Osteocyte (in vitro differentiated cells): ENCODE results near the gene ARL4A. TPM values are rescaled to one million over a fixed set of nuclear protein-coding genes. Genes with fewer than 3 reads are reported as not detected.

ENCODE experiments used
- DNase-seq: peaks from one replicate; pipeline ENCODE4 v3.0.0; 2021; ENCODE audit warnings: mixed read lengths; ENCODE audit not compliant: unreplicated experiment; ENCODE audit errors: extremely low spot score
- H3K27ac Mint-ChIP-seq: one replicate; pipeline ENCODE4 v1.8.0; 2021; ENCODE audit warnings: mild to moderate bottlenecking, mixed read lengths; ENCODE audit not compliant: unreplicated experiment
- H3K27me3 Mint-ChIP-seq: one replicate; pipeline ENCODE4 v1.8.0; 2021; ENCODE audit warnings: mixed read lengths; ENCODE audit not compliant: unreplicated experiment
- H3K36me3 Mint-ChIP-seq: one replicate; pipeline ENCODE4 v1.8.0; 2021; ENCODE audit warnings: mixed read lengths; ENCODE audit not compliant: unreplicated experiment
- H3K4me1 Mint-ChIP-seq: one replicate; pipeline ENCODE4 v1.8.0; 2021; ENCODE audit warnings: mixed read lengths; ENCODE audit not compliant: unreplicated experiment
- H3K4me3 Mint-ChIP-seq: one replicate; pipeline ENCODE4 v1.8.0; 2021; ENCODE audit warnings: mild to moderate bottlenecking, moderate library complexity, mixed read lengths; ENCODE audit not compliant: unreplicated experiment
- H3K9me3 Mint-ChIP-seq: one replicate; pipeline ENCODE4 v1.8.0; 2021; ENCODE audit warnings: mixed read lengths; ENCODE audit not compliant: unreplicated experiment
- CTCF ChIP-seq: fragments of 200-600 bp; sonication (generic); IDR thresholded peaks from 2 replicates; pipeline ENCODE4 v1.5.0; 2021; ENCODE audit warnings: antibody characterized with exemption, mild to moderate bottlenecking, moderate library complexity
- total RNA-seq: library from RNA; stranded (reverse); gene quantifications from 2 replicates; pipeline ENCODE4 v1.2.1, GENCODE V29; 2021

The ARL4A gene
- total RNA-seq, 1 donor from 2014 or later: 9.6 TPM

- no peak for TF ChIP-seq CTCF
- no peak overlapping the region for H3K4me3 Mint-ChIP-seq
- H3K9me3 Mint-ChIP-seq: no peaks in the 10 kb centered on the region
- no peaks in the 10 kb centered on the region for H3K27me3 Mint-ChIP-seq
- H3K4me1 Mint-ChIP-seq: peaks cover 16% of the 10 kb centered on the region
- DNase-seq: no peak
- H3K27ac Mint-ChIP-seq: no peak overlapping the region
- H3K36me3 Mint-ChIP-seq: no peaks in the 10 kb centered on the region
These were observed 51.2 kb downstream of the ARL4A start for GRCh38 chr7:12738665-12739064.

Other genes with a start within 250 kb of the ARL4A start
- 1.6 and 2.5 TPM in 2 replicates for gene SCIN, start 116.9 kb upstream of the ARL4A start, total RNA-seq